Sigmoid colon (tissue), 7 donors: ENCODE results near the gene MRPS34. TPM values are rescaled to one million over a fixed set of nuclear protein-coding genes. Genes with fewer than 3 reads are reported as not detected.
A peak's percentile ranks its signal among the peaks of the same experiment; 100 is the strongest.

ENCODE experiments used
- DNase-seq: peaks from one replicate; pipeline ENCODE4 v3.0.0-alpha.2; 2019
- H3K27ac ChIP-seq, 4 donors: fragments of 200-600 bp; sonication (generic); one replicate each; pipeline ENCODE4 v1.5.1; 2016 to 2019; ENCODE audit warnings: mild to moderate bottlenecking in 1 of 4
- H3K27me3 ChIP-seq, 3 donors: fragments of 200-600 bp; sonication (generic); one replicate each; pipeline ENCODE4 v1.5.1; 2019; ENCODE audit warnings: mild to moderate bottlenecking in 1 of 3
- H3K36me3 ChIP-seq, 4 donors: fragments of 200-600 bp; sonication (generic); one replicate each; pipeline ENCODE4 v1.5.1; 2016 to 2019
- H3K4me1 ChIP-seq, 4 donors: fragments of 200-600 bp; sonication (generic); one replicate each; pipeline ENCODE4 v1.5.1; 2017 to 2019
- H3K4me3 ChIP-seq, 4 donors: fragments of 200-600 bp; sonication (generic); one replicate each; pipeline ENCODE4 v1.5.1; 2017 to 2019; ENCODE audit warnings: mild to moderate bottlenecking in 2 of 4, moderate library complexity in 1 of 4
- H3K9me3 ChIP-seq, 4 donors: fragments of 200-600 bp in 3 of 4; sonication (generic) in 3 of 4; one replicate each; pipeline versions ENCODE4 v1.5.1 to v1.6.1; 2013 to 2019
- EP300 ChIP-seq, 4 donors: sonication (generic); formaldehyde crosslinking; IDR thresholded peaks; one replicate each; pipeline ENCODE4 v1.6.1; 2017; ENCODE audit warnings: antibody characterized with exemption in 4 of 4
- POLR2A ChIP-seq, 2 donors: fragments of 450-650 bp; IDR thresholded peaks; one replicate each; pipeline ENCODE4 v1.6.1; 2016; ENCODE audit warnings: antibody characterized with exemption in 2 of 2, mild to moderate bottlenecking in 2 of 2, moderate library complexity in 2 of 2
- POLR2AphosphoS5 ChIP-seq, 4 donors: sonication (generic); formaldehyde crosslinking; IDR thresholded peaks; one replicate each; pipeline ENCODE4 v1.6.1; 2017; ENCODE audit warnings: antibody characterized with exemption in 4 of 4
- WGBS, 2 donors: extraction: QIAGEN DNeasy Blood & Tissue Kit; methylation state at CpG; one replicate each; pipeline ENCODE4 v1.1.7; 2013; 5-methylcytosine and 5-hydroxymethylcytosine counted together
- intact Hi-C: fragments of 100-400 bp; cut with DNase I; formaldehyde crosslinking; loops from one replicate; pipeline ENCODE4 v1.15.1; 2023
- polyA plus RNA-seq, 3 donors: library from polyadenylated mRNA; stranded (reverse); fragments of 200-250 nt; gene quantifications; one replicate each; pipeline ENCODE4 v1.2.3, GENCODE V29; 2013
- total RNA-seq, 4 donors: library from RNA; depleted of rRNA; stranded (reverse); fragments of >200 nt; gene quantifications; one replicate each; pipeline ENCODE4 v1.1.0, GENCODE V29; 2016
- TF ChIP-seq, protein P1 (sequence below), 4 experiments: fragments of 450-650 bp in 3 of 4; fragments of 200-600 bp in 1 of 4; IDR thresholded peaks; one replicate each; pipeline ENCODE4 v1.5.1; 2016 to 2019; ENCODE audit warnings: antibody characterized with exemption in 4 of 4, mild to moderate bottlenecking in 3 of 4, moderate library complexity in 2 of 4
- donor health status: healthy with polysubstance abuse.
- donor health status: Bipolar disorder and iron deficiency.
- donor health status: healthy.

Gene MRPS34
- total and polyA plus RNA-seq, 7 donors = 61.5 to 198 (median 104) TPM

DNA sequence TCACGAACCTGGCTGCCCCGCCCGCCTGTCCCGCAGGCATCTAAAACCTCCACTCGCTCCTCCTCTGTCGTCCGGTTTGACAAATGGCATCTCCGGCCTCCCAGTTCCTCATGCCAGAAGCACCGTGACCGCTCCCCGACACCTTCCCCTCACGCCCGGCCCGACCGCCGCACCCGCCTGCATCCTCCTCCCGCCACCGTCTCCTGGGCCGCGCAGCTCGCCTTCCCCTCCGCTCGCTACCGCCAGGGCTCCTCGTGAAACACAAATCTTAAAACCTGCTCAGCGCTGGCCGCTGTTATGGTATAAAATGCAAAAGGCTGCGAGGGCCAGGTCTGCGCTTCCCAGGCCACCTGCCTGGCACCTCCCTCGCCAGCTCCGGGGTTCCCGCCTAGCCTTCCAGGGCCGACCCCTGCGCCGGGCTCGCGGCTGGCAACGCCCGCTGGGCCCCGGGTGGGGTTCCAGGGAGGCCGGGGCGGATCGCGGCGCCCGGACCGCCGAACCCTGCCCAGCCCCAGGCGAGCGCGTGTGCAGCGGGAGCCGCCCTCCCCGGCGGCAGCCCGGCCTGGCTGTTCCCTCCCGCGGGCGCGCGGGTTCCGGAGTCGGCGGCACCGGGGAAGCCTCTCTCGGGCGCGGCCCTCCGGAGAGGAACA lies 8.9 kb upstream of the MRPS34 start:
- peaks cover 0 to 48% (median 40%) of the 10 kb centered on the region in 4 donors for H3K4me1 ChIP-seq
- 0 to 1% methylated on average over 70 of the region's 70 CpGs for WGBS, 2 donors
- H3K27ac ChIP-seq = peak overlapping the region; percentile 80 to 92 (median 87)
- H3K36me3 ChIP-seq = peaks cover 0 to 58% (median 34%) of the 10 kb centered on the region in 4 donors
- no peaks in the 10 kb centered on the region for H3K9me3 ChIP-seq
- intact Hi-C loops = no loop called here
- peak overlapping the region; percentile 63 to 94 (median 90) for H3K4me3 ChIP-seq
- DNase-seq = no peak
- no peaks in the 10 kb centered on the region for H3K27me3 ChIP-seq
- TF ChIP-seq POLR2A (IDR thresholded peaks at IDR 0.05) (no peak), EP300 (IDR thresholded peaks at IDR 0.05) (no peak), POLR2AphosphoS5 (IDR thresholded peaks at IDR 0.05) (peak in 3 of 4 donors; percentile 8 to 14 (median 11))
- TF ChIP-seq, protein P1, sequence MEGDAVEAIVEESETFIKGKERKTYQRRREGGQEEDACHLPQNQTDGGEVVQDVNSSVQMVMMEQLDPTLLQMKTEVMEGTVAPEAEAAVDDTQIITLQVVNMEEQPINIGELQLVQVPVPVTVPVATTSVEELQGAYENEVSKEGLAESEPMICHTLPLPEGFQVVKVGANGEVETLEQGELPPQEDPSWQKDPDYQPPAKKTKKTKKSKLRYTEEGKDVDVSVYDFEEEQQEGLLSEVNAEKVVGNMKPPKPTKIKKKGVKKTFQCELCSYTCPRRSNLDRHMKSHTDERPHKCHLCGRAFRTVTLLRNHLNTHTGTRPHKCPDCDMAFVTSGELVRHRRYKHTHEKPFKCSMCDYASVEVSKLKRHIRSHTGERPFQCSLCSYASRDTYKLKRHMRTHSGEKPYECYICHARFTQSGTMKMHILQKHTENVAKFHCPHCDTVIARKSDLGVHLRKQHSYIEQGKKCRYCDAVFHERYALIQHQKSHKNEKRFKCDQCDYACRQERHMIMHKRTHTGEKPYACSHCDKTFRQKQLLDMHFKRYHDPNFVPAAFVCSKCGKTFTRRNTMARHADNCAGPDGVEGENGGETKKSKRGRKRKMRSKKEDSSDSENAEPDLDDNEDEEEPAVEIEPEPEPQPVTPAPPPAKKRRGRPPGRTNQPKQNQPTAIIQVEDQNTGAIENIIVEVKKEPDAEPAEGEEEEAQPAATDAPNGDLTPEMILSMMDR (IDR thresholded peaks at IDR 0.05) = peak in 1 of 4 experiments; percentile 34

DNA sequence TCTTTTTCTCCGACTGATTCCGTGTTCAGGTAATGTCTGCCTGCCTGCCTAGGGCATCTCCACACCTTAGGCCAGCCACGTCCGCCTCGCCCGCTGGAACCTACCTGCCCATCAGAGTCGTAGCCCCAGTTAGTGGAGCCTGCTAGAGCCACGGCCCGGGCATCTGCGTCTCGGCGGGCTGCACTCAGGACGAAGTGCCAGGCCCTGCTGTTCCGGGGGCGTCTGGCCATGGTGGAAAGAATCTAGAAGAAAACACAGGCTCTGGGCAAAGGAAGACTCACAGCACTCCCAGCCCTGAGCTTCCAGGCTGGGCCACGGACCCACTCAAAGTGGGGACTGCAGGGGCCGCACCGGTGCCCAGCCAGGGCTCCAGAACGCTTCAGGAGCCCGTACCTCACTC lies 8.3 kb upstream of the MRPS34 start:
- 54 to 77% methylated on average over 20 of the region's 20 CpGs for WGBS, 2 donors

DNA sequence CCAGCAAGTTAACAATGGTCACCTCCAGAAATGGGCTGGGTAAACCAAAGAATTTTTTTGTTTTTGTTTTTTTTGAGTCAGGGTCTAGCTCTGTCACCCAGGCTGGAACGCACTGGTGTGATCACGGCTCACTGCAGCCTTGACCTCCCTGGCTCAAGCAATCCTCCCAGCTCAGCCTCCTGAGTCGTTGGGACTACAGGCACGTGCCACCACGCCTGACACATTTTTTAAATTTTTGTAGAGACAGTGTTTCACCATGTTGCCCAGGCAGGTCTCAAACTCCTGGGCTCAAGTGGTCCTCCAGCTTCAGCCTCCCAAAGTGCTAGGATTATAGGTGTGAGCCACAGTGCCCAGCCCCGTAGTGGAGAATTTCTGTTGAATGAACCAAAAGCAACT lies 7.7 kb upstream of the MRPS34 start:
- H3K27ac ChIP-seq = no peak overlapping the region
- peaks cover 0 to 58% (median 36%) of the 10 kb centered on the region in 4 donors for H3K36me3 ChIP-seq
- no peak for DNase-seq
- no peak overlapping the region for H3K4me3 ChIP-seq
- intact Hi-C loops = no loop called here
- WGBS, 2 donors = 80 to 90% methylated on average over 6 of the region's 6 CpGs
- H3K27me3 ChIP-seq = no peaks in the 10 kb centered on the region
- peaks cover 0 to 48% (median 38%) of the 10 kb centered on the region in 4 donors for H3K4me1 ChIP-seq
- H3K9me3 ChIP-seq = no peaks in the 10 kb centered on the region
- TF ChIP-seq POLR2AphosphoS5 (IDR thresholded peaks at IDR 0.05) (no peak), POLR2A (IDR thresholded peaks at IDR 0.05) (no peak), EP300 (IDR thresholded peaks at IDR 0.05) (no peak)
- TF ChIP-seq, protein P1 (IDR thresholded peaks at IDR 0.05) = no peak

More for the DNA sequence above, 8.3 kb upstream of the MRPS34 start:
- no peak for DNase-seq
- H3K27ac ChIP-seq = peak overlapping the region; percentile 80 to 92 (median 87)
- peak overlapping the region; percentile 63 to 94 (median 90) for H3K4me3 ChIP-seq
- TF ChIP-seq, protein P1 (IDR thresholded peaks at IDR 0.05) = no peak
- no peak for TF ChIP-seq EP300 (IDR thresholded peaks at IDR 0.05)
- no peak for TF ChIP-seq POLR2A (IDR thresholded peaks at IDR 0.05)
- TF ChIP-seq POLR2AphosphoS5 (IDR thresholded peaks at IDR 0.05) = no peak
- no peaks in the 10 kb centered on the region for H3K27me3 ChIP-seq
- intact Hi-C loops = no loop called here
- peaks cover 0 to 48% (median 40%) of the 10 kb centered on the region in 4 donors for H3K4me1 ChIP-seq
- peaks cover 0 to 58% (median 34%) of the 10 kb centered on the region in 4 donors for H3K36me3 ChIP-seq
- no peaks in the 10 kb centered on the region for H3K9me3 ChIP-seq

DNA sequence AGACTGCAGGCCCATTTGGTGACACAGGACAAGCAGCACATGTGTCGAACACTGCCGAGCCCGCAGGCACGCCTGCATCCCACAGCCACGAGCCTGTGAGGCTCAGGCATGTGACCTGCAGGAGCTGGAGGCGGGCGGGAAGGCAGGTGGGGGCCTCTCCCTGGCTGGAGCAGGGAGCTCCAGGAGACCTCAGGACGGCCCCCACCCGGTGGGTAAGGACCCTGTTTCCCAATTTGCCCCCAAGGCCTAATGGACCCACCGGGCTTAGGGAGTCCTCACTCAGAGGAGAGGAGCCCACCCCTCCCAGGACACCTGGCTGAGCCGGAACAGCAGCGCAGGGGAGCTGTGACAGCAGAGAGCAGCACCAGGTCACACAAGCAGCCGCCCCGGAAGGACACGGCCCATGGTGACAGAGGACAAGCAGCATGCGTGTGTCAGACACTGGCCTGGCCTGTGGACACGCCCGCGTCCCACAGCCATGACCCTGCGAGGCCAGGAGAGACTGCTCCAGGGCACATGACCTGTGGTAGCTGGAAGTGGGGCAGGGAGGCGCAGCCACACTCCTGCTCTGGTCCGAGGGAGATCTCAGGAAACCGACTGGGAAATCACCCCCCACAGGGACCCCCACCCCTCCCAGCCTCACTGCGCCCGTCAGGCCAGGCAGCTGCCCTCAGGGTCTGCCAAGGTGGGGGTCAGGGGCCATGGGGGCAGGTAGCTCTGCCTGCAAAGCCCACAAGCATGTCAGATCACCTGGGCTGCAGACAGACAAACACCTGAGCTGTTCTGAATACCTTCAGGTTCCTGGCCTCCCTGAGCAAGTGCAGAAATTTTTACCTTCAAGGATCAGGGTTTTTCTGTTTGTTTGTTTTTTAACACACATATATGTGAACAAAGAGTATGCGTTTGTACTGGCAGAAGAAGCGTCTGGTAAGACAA lies 7.1 kb upstream of the MRPS34 start:
- TF ChIP-seq POLR2A (IDR thresholded peaks at IDR 0.05) = no peak
- no peak for TF ChIP-seq EP300 (IDR thresholded peaks at IDR 0.05)
- TF ChIP-seq POLR2AphosphoS5 (IDR thresholded peaks at IDR 0.05) = no peak
- TF ChIP-seq, protein P1 (IDR thresholded peaks at IDR 0.05) = no peak
- DNase-seq = no peak
- peaks cover 0 to 61% (median 41%) of the 10 kb centered on the region in 4 donors for H3K36me3 ChIP-seq
- intact Hi-C loops = loop anchor here (10.0 kb wide), 1 partner anchor 1095 kb away; the partner anchor contains the start of genes JMJD8 and STUB1
- WGBS, 2 donors = 78 to 86% methylated on average over 27 of the region's 27 CpGs
- H3K4me1 ChIP-seq = peaks cover 0 to 46% (median 37%) of the 10 kb centered on the region in 4 donors
- H3K27me3 ChIP-seq = no peaks in the 10 kb centered on the region
- H3K27ac ChIP-seq = no peak overlapping the region
- no peaks in the 10 kb centered on the region for H3K9me3 ChIP-seq
- no peak overlapping the region for H3K4me3 ChIP-seq
